ENCODE measurements around the gene BICDL1. TPM values are rescaled to one million over a fixed set of nuclear protein-coding genes. Genes with fewer than 3 reads are reported as not detected.

BICDL1 gene
- total RNA-seq, 1 experiment from 2014 or later = 18.2 TPM

DNA sequence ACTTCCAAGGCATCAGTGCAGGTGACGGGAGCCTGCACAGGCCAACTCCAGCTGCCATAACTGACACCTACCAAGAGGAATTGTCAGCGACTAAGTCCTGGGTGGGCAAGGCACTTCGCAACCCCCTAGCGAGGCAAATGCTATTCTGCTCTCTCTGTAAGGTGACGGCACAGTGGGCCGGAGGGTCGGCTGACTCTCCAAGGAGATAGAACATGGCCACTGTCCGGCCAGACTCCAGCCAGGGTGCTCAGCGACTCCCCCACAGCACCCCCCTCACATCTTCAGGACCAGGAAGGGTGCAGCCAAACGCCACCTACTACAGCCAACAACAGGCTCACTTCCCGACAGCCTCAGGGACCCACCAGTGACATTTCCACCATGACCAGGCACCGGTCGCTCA is 114.3 kb downstream of the BICDL1 start:
- Histone ChIP-seq H3K4me3 (replicated peaks in 1 of 2; ENCODE audit: low read depth in 1 of 2, low read length in 2 of 2) (no peak overlapping the region), H3K4me1 (ENCODE audit: control insufficient read depth in 1 of 2, insufficient read depth in 2 of 2, low read length in 2 of 2) (peaks cover 5 to 7% of the 10 kb centered on the region in 2 experiments), H4K20me1 (ENCODE audit: insufficient read depth) (no peaks in the 10 kb centered on the region), H2AFZ (ENCODE audit: low read depth, low read length, poor library complexity, severe bottlenecking) (no peak overlapping the region), H3K9me3 (ENCODE audit: control insufficient read depth in 1 of 2, insufficient read depth in 1 of 2, low read depth in 1 of 2, low read length in 2 of 2) (no peaks in the 10 kb centered on the region), H3K79me2 (ENCODE audit: insufficient read depth, low read length) (peaks cover 86% of the 10 kb centered on the region), H3K9me2 (ENCODE audit: insufficient read depth) (no peaks in the 10 kb centered on the region), H3K9ac (ENCODE audit: low read length) (no peak overlapping the region), H3K27me3 (ENCODE audit: insufficient read depth, low read length) (no peaks in the 10 kb centered on the region), H3K36me3 (ENCODE audit: control insufficient read depth in 1 of 2, insufficient read depth in 2 of 2, low read length in 2 of 2) (peaks cover 6 to 13% of the 10 kb centered on the region in 2 experiments; a peak in 2 of 4 replicates), H3K4me2 (ENCODE audit: low read length) (no peak overlapping the region), H3K27ac (ENCODE audit: low read depth, low read length) (no peak overlapping the region)
- no peak for TF ChIP-seq SP1 (IDR thresholded peaks at IDR 0.05; ENCODE audit: low read depth)
- no peak for TF ChIP-seq CBX3 (IDR thresholded peaks at IDR 0.05; ENCODE audit: low read depth)
- no peak for TF ChIP-seq ZNF274 (IDR thresholded peaks at IDR 0.05; ENCODE audit: low read depth, low read length)
- TF ChIP-seq, protein P1, sequence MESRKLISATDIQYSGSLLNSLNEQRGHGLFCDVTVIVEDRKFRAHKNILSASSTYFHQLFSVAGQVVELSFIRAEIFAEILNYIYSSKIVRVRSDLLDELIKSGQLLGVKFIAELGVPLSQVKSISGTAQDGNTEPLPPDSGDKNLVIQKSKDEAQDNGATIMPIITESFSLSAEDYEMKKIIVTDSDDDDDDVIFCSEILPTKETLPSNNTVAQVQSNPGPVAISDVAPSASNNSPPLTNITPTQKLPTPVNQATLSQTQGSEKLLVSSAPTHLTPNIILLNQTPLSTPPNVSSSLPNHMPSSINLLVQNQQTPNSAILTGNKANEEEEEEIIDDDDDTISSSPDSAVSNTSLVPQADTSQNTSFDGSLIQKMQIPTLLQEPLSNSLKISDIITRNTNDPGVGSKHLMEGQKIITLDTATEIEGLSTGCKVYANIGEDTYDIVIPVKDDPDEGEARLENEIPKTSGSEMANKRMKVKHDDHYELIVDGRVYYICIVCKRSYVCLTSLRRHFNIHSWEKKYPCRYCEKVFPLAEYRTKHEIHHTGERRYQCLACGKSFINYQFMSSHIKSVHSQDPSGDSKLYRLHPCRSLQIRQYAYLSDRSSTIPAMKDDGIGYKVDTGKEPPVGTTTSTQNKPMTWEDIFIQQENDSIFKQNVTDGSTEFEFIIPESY (IDR thresholded peaks at IDR 0.05; ENCODE audit: extremely low read depth, insufficient replicate concordance, low read length) = no peak
- TF ChIP-seq, protein P2, sequence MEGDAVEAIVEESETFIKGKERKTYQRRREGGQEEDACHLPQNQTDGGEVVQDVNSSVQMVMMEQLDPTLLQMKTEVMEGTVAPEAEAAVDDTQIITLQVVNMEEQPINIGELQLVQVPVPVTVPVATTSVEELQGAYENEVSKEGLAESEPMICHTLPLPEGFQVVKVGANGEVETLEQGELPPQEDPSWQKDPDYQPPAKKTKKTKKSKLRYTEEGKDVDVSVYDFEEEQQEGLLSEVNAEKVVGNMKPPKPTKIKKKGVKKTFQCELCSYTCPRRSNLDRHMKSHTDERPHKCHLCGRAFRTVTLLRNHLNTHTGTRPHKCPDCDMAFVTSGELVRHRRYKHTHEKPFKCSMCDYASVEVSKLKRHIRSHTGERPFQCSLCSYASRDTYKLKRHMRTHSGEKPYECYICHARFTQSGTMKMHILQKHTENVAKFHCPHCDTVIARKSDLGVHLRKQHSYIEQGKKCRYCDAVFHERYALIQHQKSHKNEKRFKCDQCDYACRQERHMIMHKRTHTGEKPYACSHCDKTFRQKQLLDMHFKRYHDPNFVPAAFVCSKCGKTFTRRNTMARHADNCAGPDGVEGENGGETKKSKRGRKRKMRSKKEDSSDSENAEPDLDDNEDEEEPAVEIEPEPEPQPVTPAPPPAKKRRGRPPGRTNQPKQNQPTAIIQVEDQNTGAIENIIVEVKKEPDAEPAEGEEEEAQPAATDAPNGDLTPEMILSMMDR (IDR thresholded peaks at IDR 0.05 in 2 of 3, conservative IDR thresholded peaks at IDR 0.05 in 1 of 3; ENCODE audit: borderline replicate concordance in 1 of 3, insufficient read depth in 1 of 3, low read depth in 2 of 3, low read length in 2 of 3) = no peak
- no peak for TF ChIP-seq CEBPB (IDR thresholded peaks at IDR 0.05; ENCODE audit: low read depth)
- ChIA-PET RAD21 (ENCODE audit: low non-redundant PET in 1 of 2, low total read pairs in 2 of 2, uncharacterized antibody in 2 of 2, unreplicated experiment in 2 of 2) (no interaction called here), CTCF (no interaction called here), POLR2A (no interaction called here)
- BruUV-seq (replicated peaks) = no TSS peak
- ATAC-seq (no peak), DNase-seq (ENCODE audit: low read depth, low spot score) (no peak)
- intact Hi-C loops (cut with micrococcal nuclease) = no loop called here
